Neural cell (in vitro differentiated cells): ENCODE data around the gene RIMS1.

Experiments used
- CTCF ChIP-seq: fragments of 450-650 bp; IDR thresholded peaks from 2 replicates; pipeline ENCODE4 v1.5.1; 2014; ENCODE audit warnings: antibody characterized with exemption, mild to moderate bottlenecking, moderate library complexity; ENCODE audit not compliant: poor library complexity, severe bottlenecking
- EP300 ChIP-seq: fragments of 450-650 bp; conservative IDR thresholded peaks from 2 replicates; pipeline ENCODE4 v1.6.1; 2014; ENCODE audit warnings: antibody characterized with exemption, mild to moderate bottlenecking, moderate library complexity; ENCODE audit not compliant: poor library complexity, severe bottlenecking
- MXI1 ChIP-seq: fragments of 450-650 bp; conservative IDR thresholded peaks from 2 replicates; pipeline ENCODE4 v1.6.1; 2014; ENCODE audit warnings: antibody characterized with exemption, mild to moderate bottlenecking; ENCODE audit not compliant: poor library complexity, severe bottlenecking
- POLR2AphosphoS5 ChIP-seq: IDR thresholded peaks from 2 replicates; pipeline ENCODE4 v1.6.1; 2012
- SMC3 ChIP-seq: fragments of 450-650 bp; conservative IDR thresholded peaks from 2 replicates; pipeline ENCODE4 v1.6.1; 2014; ENCODE audit warnings: antibody characterized with exemption, mild to moderate bottlenecking, moderate library complexity; ENCODE audit not compliant: poor library complexity
- TAF1 ChIP-seq: IDR thresholded peaks from 2 replicates; pipeline ENCODE4 v1.6.1; 2012; ENCODE audit warnings: low read depth

- no peak for TF ChIP-seq CTCF
- TF ChIP-seq TAF1 = no peak
- no peak for TF ChIP-seq POLR2AphosphoS5
- no peak for TF ChIP-seq SMC3
- TF ChIP-seq EP300 = no peak
- TF ChIP-seq MXI1 = no peak
Measured at GRCh38 chr6:72290620-72291019, 404.3 kb downstream of the RIMS1 start.
